ENCODE data around the gene PTPN2. TPM values are rescaled to one million over a fixed set of nuclear protein-coding genes. Genes with fewer than 3 reads are reported as not detected.
A peak's percentile ranks its signal among the peaks of the same experiment; 100 is the strongest.
"Not testable (repeated sequence)": the region's sequence is repeated elsewhere in the genome, so short reads cannot be mapped to it uniquely, and the experiment has no call there.

PTPN2 gene
- total RNA-seq, 1 donor from 2014 or later, result 21.3 TPM

DNA sequence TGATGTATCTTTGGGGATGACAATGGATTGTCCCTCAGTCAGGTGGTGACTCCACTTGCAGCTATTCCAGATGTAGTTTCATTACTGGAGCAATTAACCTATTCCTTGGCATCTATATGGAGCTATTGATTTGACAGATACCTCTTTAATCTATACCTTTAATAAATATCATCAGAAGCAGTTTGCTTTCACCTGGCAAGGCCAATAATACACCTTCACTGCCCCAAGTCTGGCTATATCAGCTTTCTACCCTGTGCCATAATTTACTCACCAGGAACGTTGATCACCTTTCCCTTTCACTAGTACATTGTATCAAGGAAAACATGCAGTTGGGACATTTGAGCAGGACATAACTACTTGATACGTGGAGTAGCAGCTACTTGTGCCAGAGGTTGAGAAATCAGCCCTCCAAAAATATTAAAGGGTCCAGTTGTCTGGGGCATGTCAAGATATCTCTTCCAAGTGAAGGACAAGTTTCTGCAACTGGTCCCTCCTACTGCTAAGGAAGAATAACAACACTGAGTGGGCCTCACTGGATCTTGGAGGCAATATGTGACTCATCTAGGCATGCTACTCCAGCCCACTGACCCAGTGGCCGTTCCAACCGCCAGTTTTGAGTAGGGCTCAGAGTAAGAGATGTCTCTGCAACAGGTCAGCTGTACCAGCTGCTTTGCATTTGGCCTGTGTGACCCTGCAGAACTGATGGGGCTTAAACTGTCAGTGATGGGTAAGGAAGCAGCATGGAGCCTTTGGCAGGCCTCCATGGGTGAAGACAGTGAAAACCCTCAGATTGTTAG is 114.2 kb downstream of the PTPN2 start:
- no peak for DNase-seq

DNA sequence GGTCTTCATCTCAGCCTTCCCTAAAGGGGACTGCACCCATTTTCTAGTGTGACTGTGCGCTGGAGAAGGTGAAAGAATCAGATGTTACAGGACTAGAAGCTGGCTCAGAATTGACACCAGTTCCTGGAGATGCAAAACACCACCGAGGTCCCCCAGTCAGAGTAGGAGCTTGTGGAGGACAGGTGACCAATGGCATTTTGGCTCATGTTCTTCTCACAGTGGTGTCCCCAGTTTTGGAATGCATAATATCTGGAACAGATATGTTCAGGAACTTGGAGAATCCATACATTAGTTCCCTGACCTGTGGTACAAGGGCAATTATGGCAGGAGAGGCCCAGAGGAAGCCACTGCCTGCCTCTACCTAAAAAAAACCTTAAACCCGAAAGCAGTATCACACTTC is 114.9 kb downstream of the PTPN2 start:
- DNase-seq, result no peak

DNA sequence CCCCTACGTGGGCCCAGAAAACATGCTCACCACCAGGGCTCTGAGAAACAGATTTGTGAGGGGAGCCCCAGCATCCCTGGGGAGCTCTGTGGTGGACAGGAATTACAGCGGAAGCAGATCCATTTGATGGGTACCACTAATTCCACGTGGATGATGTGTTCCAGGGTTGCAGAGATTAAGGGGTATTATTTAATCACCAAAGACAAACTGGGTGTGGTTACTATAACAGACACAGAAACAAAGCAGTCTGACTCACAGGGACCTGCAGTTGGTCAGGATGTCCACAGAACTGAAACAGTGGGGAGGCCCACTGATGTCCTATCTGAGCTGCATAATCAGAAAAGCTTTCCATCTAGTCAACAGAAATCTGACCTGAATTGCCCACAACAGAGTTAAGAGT is 115.4 kb downstream of the PTPN2 start:
- DNase-seq, result peak; percentile 6

DNA sequence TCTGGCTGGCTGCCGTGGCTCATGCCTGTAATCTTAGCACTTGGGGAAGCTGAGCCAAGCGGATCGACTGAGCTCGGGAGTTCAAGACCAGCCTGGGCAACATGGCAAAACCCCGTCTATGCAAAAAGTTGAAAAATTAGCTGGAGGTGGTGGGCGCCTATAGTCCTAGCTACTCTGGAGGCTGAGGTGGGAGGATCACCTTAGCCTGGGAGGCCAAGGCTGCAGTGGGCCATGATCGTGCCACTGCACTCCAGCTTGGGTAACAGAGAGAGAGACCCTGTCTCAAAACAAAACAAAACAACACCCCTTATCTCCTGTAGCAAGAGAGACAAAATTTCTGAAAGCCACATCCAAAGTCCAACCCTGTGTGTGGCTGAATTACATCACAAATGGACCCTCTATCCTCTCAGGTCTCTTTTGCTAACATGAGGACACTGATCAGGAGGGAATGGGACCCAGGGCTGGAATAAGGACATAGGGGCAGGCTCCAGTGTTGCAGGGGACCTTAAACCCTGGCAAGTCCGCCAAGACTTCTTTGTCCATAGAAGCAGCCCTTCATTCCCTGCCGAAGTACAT is 116.4 kb downstream of the PTPN2 start:
- no peak for DNase-seq

DNA sequence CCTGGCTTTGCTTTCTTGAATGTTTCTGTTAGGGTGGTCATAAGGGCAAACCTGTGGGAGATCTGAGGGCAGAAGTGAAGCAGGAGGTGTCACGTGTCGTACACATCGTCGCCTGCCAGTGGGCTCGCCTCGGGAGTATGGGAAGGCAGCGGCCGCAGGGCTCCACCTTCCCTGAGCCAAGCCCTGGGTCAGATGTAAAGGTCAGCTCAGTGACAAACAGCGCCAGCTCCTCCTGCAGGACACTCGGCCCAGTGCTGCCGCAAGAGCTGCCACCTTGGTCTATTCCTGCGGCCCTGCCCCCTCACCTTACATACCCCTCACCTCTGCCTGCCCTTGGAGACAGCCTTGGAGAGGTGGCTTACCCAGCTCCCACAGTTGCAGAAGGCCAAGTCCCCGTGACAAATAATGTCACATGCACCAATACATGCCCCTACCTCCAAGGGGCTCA is 117.0 kb downstream of the PTPN2 start:
- DNase-seq, result no peak

DNA sequence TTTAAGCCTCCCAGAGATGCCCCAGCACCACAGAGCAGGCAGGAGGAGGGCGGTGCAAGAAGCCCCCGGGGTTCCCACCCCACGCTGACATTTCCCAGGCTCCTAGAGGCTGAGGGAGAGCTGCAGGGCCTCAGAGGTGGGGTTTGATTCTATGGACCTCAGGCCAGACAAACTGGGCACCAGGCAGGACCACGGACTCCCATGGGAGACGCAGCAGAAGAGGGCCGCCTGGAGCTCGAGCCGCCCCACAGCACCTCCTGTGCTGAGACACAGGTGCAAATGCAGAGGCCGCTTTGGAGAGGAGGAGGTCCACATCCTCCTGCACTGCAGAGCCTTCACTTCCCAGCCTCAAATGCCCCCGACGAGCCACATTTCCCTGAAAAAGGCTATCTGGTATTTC is 118.5 kb downstream of the PTPN2 start:
- DNase-seq, result no peak

DNA sequence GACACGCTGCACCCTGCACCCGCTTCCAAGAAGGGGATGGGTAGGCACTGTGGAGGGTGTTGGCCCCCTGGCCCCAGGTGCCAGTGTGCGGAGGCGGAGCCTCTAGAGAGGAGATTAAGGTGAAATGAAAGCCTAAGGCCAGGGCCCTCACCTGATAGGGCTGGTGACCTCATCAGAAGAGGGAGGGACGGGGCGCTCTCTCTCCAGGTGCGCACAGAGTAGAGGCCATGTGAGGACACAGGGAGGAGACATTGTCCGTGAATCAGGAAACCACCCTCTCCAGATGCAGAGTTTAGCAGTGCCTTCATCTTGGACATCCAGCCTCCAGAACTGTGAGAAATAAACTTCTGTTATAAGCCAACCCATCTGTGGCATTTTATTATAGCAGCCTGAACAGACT is 118.9 kb downstream of the PTPN2 start:
- DNase-seq, result no peak

DNA sequence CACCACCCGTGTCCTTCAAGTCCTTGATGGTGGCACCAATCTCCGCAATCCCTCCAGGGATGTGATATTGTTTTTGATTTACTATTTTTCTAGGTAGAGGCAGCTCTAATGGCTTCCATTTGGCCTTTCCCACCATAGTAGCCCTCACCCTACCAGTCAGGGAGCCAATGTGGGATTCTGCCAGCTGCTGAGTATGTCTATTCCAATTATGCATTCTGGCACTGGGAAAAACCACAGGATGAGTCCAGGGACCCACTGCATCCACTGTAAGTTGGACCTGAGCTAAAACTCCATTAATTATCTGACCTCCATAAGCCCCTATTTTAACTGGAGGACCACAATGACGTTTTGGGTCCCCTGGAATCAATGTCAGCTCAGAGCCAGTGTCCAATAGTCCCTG is 125.5 kb downstream of the PTPN2 start:
- DNase-seq, result not testable (repeated sequence)

DNA sequence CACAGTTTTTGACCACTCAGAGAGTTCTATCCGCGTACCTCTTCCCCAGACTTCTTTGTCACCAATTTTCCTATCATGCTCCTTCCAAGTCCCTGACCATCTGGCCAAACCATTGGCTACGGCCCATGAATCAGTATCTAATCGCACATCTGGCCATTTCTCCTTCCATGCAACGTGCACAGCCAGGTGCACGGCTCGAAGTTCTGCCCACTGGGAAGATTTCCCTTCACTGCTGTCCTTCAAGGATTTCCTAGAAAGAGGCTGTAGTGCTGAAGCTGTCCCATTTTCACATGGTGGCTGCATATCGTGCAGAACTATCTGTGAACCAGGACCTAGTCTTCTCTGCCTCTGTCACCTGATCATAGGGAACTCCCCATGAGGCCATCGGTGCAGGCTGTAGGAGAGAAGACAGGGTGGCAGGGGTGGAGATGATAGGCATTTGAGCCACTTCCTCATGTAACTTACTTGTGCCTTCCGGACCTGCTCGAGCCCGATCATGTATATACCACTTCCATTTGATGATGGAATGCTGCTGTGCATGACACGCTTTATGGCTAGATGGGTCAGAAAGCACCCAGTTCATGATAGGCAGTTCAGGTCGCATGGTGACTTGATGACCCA is 127.3 kb downstream of the PTPN2 start:
- DNase-seq, result not testable (repeated sequence)

DNA sequence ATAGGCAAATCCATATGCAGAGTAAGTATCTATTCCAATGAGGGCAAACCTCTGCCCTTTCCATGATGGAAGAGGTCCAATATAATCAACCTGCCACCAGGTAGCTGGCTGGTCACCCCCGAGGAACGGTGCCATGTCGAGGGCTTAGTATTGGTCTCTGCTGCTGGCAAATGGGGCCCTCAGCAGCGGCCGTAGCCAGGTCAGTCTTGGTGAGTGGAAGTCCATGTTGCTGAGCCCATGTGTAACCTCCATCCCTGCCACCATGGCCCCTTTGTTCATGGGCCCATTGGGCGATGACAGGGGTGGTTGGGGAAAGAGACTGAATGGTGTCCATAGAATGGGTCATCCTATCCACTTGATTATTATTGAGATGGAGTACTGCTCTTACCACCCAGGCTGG is 128.4 kb downstream of the PTPN2 start:
- DNase-seq, result not testable (repeated sequence)

DNA sequence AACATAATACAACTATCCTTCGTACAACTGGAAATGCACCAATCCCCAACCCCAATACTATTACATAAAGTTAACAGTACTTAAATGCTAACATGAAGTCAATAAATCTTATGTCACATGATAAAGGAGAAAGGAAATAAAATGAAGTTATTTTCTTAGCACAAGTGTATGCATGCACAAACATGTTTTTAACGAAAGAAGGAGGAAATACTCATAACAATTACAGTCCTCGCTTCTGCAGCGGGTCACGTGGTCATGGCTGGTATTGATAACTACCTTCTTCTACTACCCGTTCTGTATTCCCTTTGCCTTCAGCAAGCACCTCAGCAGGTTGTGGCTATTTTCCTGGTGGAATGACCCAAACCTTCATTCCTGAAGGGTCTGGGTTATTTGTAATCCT is 129.5 kb downstream of the PTPN2 start:
- DNase-seq, result no peak

DNA sequence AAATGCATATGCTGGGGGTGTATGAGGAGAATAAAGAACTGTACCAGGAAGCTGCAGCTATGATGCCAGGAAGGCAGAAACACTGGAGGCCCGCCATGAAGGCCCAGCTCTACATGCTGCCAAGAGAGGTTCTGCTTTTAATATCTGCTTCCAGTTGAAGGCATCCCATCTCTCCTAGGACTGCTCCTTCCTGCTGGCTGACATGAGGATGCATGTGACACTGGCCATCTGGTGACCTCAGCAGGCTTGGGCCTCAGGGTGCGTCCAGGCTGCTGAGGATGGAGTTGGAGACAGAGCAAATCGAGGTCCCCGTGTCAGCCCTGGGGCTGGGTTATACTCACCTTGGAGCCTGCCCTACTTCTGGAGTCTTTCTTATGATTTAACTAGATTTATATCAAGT is 132.1 kb downstream of the PTPN2 start:
- DNase-seq, result no peak

DNA sequence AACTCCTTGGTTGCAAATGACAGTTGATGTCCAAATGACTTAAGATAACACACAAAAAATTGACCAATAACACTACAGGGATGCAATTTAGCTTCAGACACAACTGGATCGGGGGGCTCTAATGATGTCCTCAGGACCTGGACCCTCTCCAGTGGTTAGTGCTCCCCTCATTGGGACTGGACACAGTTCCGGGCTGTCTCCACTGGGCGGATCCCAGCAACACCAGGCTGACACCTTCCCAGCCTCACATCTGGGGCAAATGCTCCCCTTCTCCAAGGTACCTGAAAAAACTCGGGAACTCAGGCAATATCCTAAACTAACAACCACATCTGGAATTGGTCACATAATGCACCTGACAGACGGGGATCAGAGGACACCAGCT is 132.5 kb downstream of the PTPN2 start:
- DNase-seq, result no peak

DNA sequence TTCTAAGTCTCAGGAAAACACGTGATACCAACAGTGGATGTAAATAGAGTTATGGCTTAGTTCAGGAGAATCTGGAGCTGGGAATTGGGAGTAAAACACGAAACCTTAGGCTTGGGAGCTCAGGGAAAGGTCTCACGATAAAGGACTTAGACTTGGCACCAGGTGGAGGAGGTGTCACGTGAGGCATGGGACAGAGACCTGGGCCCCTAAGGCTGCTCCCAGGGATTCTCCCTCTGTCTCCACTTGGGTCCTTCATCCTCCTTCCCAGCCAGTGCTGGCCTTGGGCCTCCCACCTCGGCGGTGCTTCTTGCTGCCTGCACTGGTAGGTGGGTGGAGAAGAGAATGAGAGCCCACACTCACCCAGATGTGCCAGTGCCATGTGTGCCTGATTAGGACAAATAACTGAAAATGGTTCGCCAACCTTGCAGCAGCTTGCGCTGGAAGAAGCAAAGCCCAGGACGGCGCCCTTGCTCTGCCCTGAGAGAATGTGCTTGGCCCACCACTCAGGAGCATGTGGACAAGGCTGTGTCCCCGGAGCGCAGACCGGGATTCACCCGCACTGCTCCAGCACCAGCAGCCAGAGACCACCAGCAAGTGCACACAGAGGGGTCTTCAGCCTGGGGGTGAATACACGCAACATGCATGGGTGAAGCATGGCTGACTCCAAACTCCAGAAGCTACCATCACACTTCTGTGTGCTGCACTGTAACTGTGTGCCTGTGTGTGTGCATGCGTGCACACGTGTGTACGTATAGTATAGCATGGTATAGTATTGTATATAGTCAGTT is 133.1 kb downstream of the PTPN2 start:
- no peak for DNase-seq

DNA sequence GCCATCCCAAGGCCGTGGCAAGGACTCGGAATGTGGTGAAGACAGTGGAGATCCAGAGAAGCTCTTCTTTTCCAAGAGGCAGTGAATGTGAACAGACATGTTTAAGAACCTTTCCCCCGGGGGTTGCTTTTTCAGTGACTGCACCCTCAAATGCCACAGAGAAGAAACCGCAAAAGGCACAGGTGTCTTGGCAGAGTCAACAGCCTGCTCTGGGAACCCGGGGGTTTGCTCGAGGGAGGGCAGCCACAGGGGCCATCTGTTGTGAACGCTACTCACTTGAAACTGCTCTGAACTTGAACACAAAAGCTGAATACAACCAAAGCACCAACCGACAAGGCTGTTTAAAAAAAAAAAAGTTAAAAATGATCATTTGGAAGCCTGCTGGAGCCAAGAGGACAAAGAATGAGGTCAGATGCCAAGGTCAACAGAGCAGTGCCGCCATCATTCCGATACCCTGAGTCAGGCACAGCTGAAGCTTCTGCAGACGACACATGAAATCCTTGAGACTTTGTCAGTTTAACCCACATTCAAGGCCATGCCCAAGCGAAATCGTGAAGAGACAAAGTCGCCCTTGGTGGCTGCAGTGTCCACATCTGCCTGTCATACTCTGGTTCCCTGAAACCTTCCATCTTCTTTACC is 133.8 kb downstream of the PTPN2 start:
- DNase-seq, result no peak

DNA sequence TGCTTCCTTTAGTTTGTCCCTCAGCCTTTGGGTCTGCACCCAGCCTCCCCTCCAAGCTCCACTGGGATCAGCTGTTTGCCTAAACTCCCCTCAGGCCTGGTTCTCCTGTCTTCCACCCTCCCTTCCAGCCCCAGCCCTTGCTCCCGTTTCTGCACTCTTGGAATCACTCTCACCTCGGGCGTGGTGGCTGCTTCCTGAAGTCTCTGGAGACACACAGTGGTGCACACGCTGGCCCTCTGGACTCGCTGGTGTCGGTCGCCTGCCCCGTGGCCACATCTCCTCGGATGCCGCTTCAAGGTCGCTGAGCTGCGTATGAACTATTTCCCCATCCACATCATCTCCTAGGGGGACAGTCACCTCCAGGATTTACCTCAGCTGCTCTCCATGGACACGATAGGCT is 134.9 kb downstream of the PTPN2 start:
- no peak for DNase-seq

DNA sequence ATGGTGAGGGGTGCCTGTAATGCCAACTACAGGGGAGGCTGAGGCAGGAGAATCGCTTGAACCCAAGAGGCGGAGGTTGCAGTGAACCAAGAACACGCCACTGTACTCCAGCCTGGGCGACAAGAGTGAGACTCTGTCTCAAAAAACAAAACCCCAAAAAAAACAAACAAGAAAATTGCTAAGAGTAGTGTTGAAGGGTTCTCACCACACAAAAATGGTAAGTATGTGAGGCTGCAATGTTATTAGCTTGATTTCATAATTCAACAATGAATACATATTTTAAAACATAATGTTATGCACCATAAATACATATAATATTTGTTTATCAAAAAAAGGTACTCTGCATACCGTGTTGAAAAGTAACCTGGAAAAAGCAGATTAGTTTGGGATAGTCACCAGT is 135.4 kb downstream of the PTPN2 start:
- DNase-seq, result no peak

DNA sequence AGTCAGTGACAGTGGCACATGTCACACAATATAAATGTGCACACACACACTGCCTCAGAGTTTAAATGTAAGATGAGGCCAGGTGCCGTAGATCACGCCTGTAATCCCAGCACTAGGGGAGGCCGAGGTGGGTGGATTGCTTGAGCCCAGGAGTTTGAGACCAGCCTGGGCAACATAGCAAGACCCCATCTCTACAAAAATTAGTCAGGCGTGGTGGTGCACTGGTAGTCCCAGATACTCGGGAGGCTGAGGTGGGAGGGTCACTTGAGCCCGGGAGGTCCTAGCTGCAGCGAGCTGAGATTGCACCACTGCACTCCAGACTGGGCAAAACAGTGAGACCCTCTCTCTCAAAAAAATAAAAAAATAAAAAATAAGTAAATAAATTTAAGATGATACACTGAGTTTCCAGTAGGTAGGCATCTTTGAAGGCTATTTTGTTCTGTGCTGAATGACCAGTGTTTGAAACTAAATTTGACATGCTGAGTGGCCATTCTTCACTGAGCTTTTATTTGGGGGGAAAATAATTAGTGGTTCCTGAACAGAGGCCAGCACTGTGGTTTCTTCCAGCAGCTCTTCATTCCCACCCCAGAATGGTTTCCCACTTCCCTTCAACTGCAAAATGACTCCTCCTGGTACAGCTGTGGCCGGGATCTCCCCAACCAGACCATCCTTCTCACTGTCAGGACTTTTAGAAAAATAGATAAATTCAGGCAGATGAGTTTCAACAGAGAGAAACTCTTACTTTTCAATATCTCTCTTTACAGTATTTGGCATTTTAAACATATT is 136.3 kb downstream of the PTPN2 start:
- DNase-seq, result no peak

DNA sequence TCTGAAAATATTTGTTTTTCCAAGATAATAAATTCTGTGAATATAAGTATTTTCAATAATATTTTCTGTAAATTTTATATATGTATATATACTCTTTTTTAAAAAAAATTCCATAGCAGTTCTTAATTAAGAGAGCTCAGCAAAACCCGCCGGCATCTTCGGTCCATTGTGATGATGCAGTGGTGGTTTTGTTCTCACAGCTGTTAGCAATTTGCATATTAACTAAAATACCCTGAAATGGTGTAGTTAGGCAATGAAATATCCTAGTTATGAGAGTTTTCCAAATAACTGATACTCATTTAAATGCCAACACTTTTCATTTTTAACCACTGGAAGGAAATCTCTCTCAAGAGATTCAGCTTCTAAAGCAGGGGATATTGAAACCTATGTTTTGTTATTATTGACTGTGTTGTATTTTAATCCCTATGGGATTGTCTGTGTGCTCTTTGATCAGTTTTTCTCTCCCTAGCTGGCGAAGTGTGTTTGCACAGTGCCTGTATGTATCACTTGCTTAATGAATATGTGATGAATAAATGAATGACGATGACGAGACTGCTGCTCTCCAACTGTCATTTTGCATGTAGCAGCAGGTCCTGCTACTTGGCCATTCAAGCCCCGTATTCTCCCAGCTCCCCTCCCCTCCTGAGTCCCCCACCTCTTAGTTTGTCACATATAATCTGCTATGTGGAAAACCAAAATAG is 138.8 kb downstream of the PTPN2 start:
- DNase-seq, result no peak

DNA sequence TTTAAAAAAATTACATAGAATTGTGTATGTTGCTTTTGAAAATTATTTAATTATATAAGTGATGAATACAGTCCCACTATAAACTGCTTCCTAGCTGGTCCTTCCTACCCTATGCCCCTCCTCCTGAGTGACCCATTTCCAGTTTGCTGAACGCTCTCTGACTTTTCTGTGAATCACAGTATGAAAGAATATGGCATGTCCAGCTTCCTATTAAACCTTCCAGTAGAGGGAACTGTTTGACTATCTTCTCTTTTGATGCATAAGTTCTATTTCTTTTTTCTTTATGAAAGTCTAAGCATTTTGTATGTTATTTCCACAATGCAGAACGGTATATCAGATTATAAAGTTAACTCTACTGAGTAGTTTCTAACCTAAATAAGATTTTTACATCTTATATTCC is 139.9 kb downstream of the PTPN2 start:
- peak; percentile 79 for DNase-seq

DNA sequence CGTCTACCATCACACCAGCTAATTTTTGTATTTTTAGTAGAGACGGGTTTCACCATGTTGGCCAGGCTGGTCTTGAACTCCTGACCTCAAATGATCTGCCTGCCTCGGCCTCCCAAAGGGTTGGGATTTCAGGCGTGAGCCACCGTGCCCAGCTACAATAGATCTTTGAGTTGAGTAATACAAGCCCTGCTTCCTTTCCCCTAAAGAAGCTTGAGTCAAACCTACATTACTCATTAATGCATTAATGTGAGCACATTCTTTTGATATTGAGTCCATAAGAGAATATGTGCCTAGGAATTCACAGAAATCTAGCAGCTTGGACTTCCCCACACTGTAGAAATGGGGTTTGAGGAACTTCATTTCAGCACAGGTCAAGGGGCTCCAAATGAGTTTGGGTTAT is 141.6 kb downstream of the PTPN2 start:
- peak; percentile 26 for DNase-seq
